K562 (cell line): Measurements from ENCODE around the gene LDLRAD3. TPM values are rescaled to one million over a fixed set of nuclear protein-coding genes. Genes with fewer than 3 reads are reported as not detected.
A peak's percentile ranks its signal among the peaks of the same experiment; 100 is the strongest.

ENCODE experiments used
- ARID1B ChIP-seq: fragments of 450-650 bp; IDR thresholded peaks from 2 replicates; pipeline ENCODE4 v1.6.1; 2016; ENCODE audit warnings: antibody characterized with exemption, mild to moderate bottlenecking, inconsistent platforms
- CXXC5 ChIP-seq: fragments of 250-450 bp; sonication (Bioruptor Pico); IDR thresholded peaks from 2 replicates; pipeline ENCODE4 v1.8.0; 2022; ENCODE audit warnings: inconsistent platforms, mild to moderate bottlenecking, moderate library complexity
- EP300 ChIP-seq: IDR thresholded peaks from 2 replicates; pipeline ENCODE4 v1.6.1; 2012; ENCODE audit warnings: low read length, improper control_type of control experiment
- FOXK2 ChIP-seq, 2 experiments: fragments of 450-650 bp; IDR thresholded peaks in 1 of 2; conservative IDR thresholded peaks in 1 of 2; 2 replicates each; pipeline ENCODE4 v1.6.1; 2016; ENCODE audit warnings: low read depth in 2 of 2, mild to moderate bottlenecking in 1 of 2
- HMG20B ChIP-seq: fragments of 250-450 bp; sonication (Bioruptor Pico); IDR thresholded peaks from 2 replicates; pipeline ENCODE4 v1.5.0; 2021; ENCODE audit warnings: mild to moderate bottlenecking
- HOMEZ ChIP-seq: fragments of 250-450 bp; sonication (Bioruptor Pico); IDR thresholded peaks from 2 replicates; pipeline ENCODE4 v1.4.0; 2020; ENCODE audit warnings: mild to moderate bottlenecking, moderate library complexity
- ILF3 ChIP-seq: fragments of 450-650 bp; IDR thresholded peaks from 2 replicates; pipeline ENCODE4 v1.6.1; 2018; ENCODE audit warnings: antibody characterized with exemption, mild to moderate bottlenecking, moderate library complexity, borderline replicate concordance
- MAFG ChIP-seq: fragments of 450-650 bp; conservative IDR thresholded peaks from 2 replicates; pipeline ENCODE4 v1.6.1; 2016; ENCODE audit warnings: missing genetic modification characterization, missing compliant biosample characterization
- MECOM ChIP-seq: fragments of 250-450 bp; sonication (Bioruptor Pico); IDR thresholded peaks from 2 replicates; pipeline ENCODE4 v1.8.0; 2022; ENCODE audit warnings: inconsistent platforms
- NEUROD1 ChIP-seq: fragments of 150-350 bp; IDR thresholded peaks from 2 replicates; pipeline ENCODE4 v1.6.1; 2014; ENCODE audit warnings: borderline replicate concordance, low read length, low read depth; ENCODE audit not compliant: partially characterized antibody
- NFE2 ChIP-seq: IDR thresholded peaks from 2 replicates; pipeline ENCODE4 v1.6.1; 2014; ENCODE audit warnings: antibody characterized with exemption, low read depth
- NFYB ChIP-seq: IDR thresholded peaks from 2 replicates; pipeline ENCODE4 v1.6.1; 2011; ENCODE audit warnings: mild to moderate bottlenecking, moderate library complexity; ENCODE audit not compliant: insufficient read length; ENCODE audit errors: extremely low read depth
- POLR3A ChIP-seq: IDR thresholded peaks from 2 replicates; pipeline ENCODE4 v1.6.1; 2011; ENCODE audit warnings: borderline replicate concordance, mild to moderate bottlenecking, moderate library complexity; ENCODE audit not compliant: insufficient read length, insufficient read depth; ENCODE audit errors: extremely low read depth
- SFPQ ChIP-seq: fragments of 200-400 bp; formaldehyde crosslinking; IDR thresholded peaks from 2 replicates; pipeline ENCODE4 v1.6.1; 2017; ENCODE audit warnings: mild to moderate bottlenecking, low read depth, low read length, moderate library complexity
- SOX6 ChIP-seq: fragments of 450-650 bp; IDR thresholded peaks from 2 replicates; pipeline ENCODE4 v1.6.1; 2014; ENCODE audit warnings: mild to moderate bottlenecking
- TFAM ChIP-seq: fragments of 250-450 bp; sonication (Bioruptor Pico); conservative IDR thresholded peaks from 2 replicates; pipeline ENCODE4 v1.5.0; 2021; ENCODE audit warnings: mild to moderate bottlenecking, moderate library complexity
- ZNF518B ChIP-seq: fragments of 250-450 bp; sonication (Bioruptor Pico); IDR thresholded peaks from 2 replicates; pipeline ENCODE4 v1.5.0; 2021; ENCODE audit warnings: mild to moderate bottlenecking, moderate library complexity
- polyA plus RNA-seq, 8 experiments: library from polyadenylated mRNA; depleted of rRNA in 4 of 8; stranded (reverse) in 5 of 8; unstranded in 3 of 8; fragments of >200 nt; fragmentation: Nextera tagmentation in 2 of 8; fragmentation: Illumina TruSeq in 1 of 8; extraction: Ambion mirVana in 2 of 8; extraction: Trizol in 1 of 8; gene quantifications; 2 replicates each; pipeline versions ENCODE4 v1.2.1 to v1.2.3, GENCODE V29; 2011 to 2014; ENCODE audit warnings: inconsistent platforms in 1 of 8, missing spikeins in 1 of 8
- total RNA-seq, 7 experiments: library from RNA; depleted of rRNA in 6 of 7; stranded (reverse); fragments of >200 nt in 6 of 7; fragmentation: Illumina TruSeq in 2 of 7; extraction: Trizol in 2 of 7; gene quantifications; 2 replicates each; pipeline versions ENCODE4 v1.2.1 to v1.2.3, GENCODE V29; 2011 to 2021; ENCODE audit warnings: low replicate concordance in 1 of 7
- TF ChIP-seq, protein P1 (sequence below), 2 experiments: fragments of 450-650 bp in 1 of 2; sonication (generic) in 1 of 2; formaldehyde crosslinking in 1 of 2; IDR thresholded peaks in 1 of 2; conservative IDR thresholded peaks in 1 of 2; 2 replicates each; pipeline versions ENCODE4 v1.6.1 to v1.8.1; 2016 to 2023; ENCODE audit warnings: mild to moderate bottlenecking in 2 of 2, moderate library complexity in 2 of 2, inconsistent platforms in 1 of 2, missing genetic modification reagents in 1 of 2
- TF ChIP-seq, protein P2 (sequence below): fragments of 450-650 bp; IDR thresholded peaks from 2 replicates; pipeline ENCODE4 v1.6.1; 2016; ENCODE audit warnings: missing biosample characterization, missing genetic modification characterization

The LDLRAD3 gene
- total and polyA plus RNA-seq, 9 of the 15 experiments (the other 6 are each of a cell fraction or from before 2014, with no cell fraction given): 0.73 to 7.2 (median 3.5) TPM

- TF ChIP-seq, protein P1, sequence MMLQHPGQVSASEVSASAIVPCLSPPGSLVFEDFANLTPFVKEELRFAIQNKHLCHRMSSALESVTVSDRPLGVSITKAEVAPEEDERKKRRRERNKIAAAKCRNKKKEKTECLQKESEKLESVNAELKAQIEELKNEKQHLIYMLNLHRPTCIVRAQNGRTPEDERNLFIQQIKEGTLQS (IDR thresholded peaks at IDR 0.05): peak; percentile 77
- TF ChIP-seq, protein P1 (CRISPR knock-in tag; conservative IDR thresholded peaks at IDR 0.05): no peak
- TF ChIP-seq CXXC5 (0 out of 2 replicates have a peak, but pooled peaks have one; percentile 15), FOXK2 (conservative IDR thresholded peaks at IDR 0.05 in 1 of 2, IDR thresholded peaks at IDR 0.05 in 1 of 2; ENCODE audit: low read depth in 2 of 2) (0 out of 4 replicates have a peak, but pooled peaks of 1 of the 2 experiments have one; percentile 21), ZNF518B (no peak), NFE2 (peak; percentile 87), MAFG (tag) (peak; percentile 89), MECOM (0 out of 2 replicates have a peak, but pooled peaks have one; percentile 27), TFAM (CRISPR knock-in tag) (no peak), SFPQ (no peak), NEUROD1 (no peak), HOMEZ (CRISPR knock-in tag) (no peak), HMG20B (CRISPR knock-in tag) (no peak), POLR3A (no peak), SOX6 (no peak), EP300 (peak; percentile 37; the same call in 1 of the 2 replicates), ILF3 (no peak), ARID1B (0 out of 2 replicates have a peak, but pooled peaks have one; percentile 16), NFYB (no peak)
- TF ChIP-seq, protein P2, sequence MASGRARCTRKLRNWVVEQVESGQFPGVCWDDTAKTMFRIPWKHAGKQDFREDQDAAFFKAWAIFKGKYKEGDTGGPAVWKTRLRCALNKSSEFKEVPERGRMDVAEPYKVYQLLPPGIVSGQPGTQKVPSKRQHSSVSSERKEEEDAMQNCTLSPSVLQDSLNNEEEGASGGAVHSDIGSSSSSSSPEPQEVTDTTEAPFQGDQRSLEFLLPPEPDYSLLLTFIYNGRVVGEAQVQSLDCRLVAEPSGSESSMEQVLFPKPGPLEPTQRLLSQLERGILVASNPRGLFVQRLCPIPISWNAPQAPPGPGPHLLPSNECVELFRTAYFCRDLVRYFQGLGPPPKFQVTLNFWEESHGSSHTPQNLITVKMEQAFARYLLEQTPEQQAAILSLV (tag): 0 out of 2 replicates have a peak, but pooled peaks have one; percentile 46
Observed at GRCh38 chr11:36101466-36101865, 157.6 kb downstream of the LDLRAD3 start (continued).
